Hair follicular keratinocyte (primary cell): ENCODE measurements around the gene FTO. TPM values are rescaled to one million over a fixed set of nuclear protein-coding genes. Genes with fewer than 3 reads are reported as not detected.

Source experiments
- total RNA-seq: library from RNA; depleted of rRNA; stranded (reverse); fragments of >200 nt; gene quantifications from 2 replicates; pipeline ENCODE4 v1.2.3, GENCODE V29; 2015

Gene FTO
- total RNA-seq = 47.3 and 63.5 TPM in 2 replicates

GRCh38 chr16:53703590-53704444 lies at the start of gene FTO, which contains the start of gene RPGRIP1L:
Gene FTO, plus strand, starts transcription at chr16:53704156.
Gene RPGRIP1L, minus strand, starts transcription at chr16:53703859. Its CDS starts 3,136 bp downstream, at chr16:53700723.

Other genes starting within 250 kb of the FTO start
- gene AKTIP, start 200.9 kb upstream of the FTO start, total RNA-seq = 13.9 and 15.0 TPM in 2 replicates
- gene RPGRIP1L, start 297 bp upstream of the FTO start, total RNA-seq = 5.7 and 5.9 TPM in 2 replicates